HCT116 (cell line): ENCODE results near the gene TATDN2. TPM values are rescaled to one million over a fixed set of nuclear protein-coding genes. Genes with fewer than 3 reads are reported as not detected.

ENCODE experiments used
- ATAC-seq: fragments of 200-7000 bp; cut with Tn5 transposase; 2 replicates; pipeline ENCODE4 v1.9.1; 2020; ENCODE audit warnings: mild to moderate bottlenecking, moderate library complexity
- BruUV-seq: library from RNA; stranded (reverse); fragments of 400-500 nt; replicated peaks from 2 replicates; lab custom pipeline; 2021; lab: Mats Ljungman, UMichigan
- CTCF ChIA-PET: fragments of 300-600 bp; sonication (Branson Sonifier 250); formaldehyde crosslinking; loops from one replicate; lab custom pipeline; 2021; ENCODE audit warnings: antibody characterized with exemption; lab: Charles Lee
- POLR2A ChIA-PET: fragments of 300-600, 350-600 bp; sonication (Branson Sonifier 250); formaldehyde crosslinking; loops from one replicate; lab custom pipeline; 2021; ENCODE audit warnings: antibody characterized with exemption; lab: Charles Lee
- RAD21 ChIA-PET, 2 experiments: fragments of 300-600 bp; sonication (Branson Sonifier 250); formaldehyde crosslinking; loops; one replicate each; lab custom pipeline; 2023; ENCODE audit warnings: low total read pairs in 2 of 2; ENCODE audit not compliant: uncharacterized antibody in 2 of 2, unreplicated experiment in 2 of 2, low non-redundant PET in 1 of 2; lab: Charles Lee
- DNase-seq: peaks from one replicate; pipeline ENCODE4 v3.0.0-alpha.2; 2010; ENCODE audit warnings: low read depth, low spot score
- H2AFZ ChIP-seq: fragments of 200-600 bp; shearing (Covaris generic), sonication (generic); 2 replicates; pipeline ENCODE4 v1.6.1; 2017; ENCODE audit warnings: low read depth, mixed run types, mixed read lengths, antibody characterized with exemption, low read length; ENCODE audit not compliant: poor library complexity, severe bottlenecking
- H3K27ac ChIP-seq: 2 replicates; pipeline ENCODE4 v1.5.1; 2012; ENCODE audit warnings: low read depth, low read length
- H3K27me3 ChIP-seq: fragments of 200-600 bp; sonication (generic); 2 replicates; pipeline ENCODE4 v1.6.1; 2016; ENCODE audit warnings: mixed run types, low read length, mixed read lengths; ENCODE audit not compliant: insufficient read depth
- H3K36me3 ChIP-seq, 2 experiments: fragments of 200-500 bp in 1 of 2; fragments of 200-600 bp in 1 of 2; sonication (Bioruptor generic) in 1 of 2; sonication (generic) in 1 of 2; 2 replicates each; pipeline versions ENCODE4 v1.5.1 to v1.6.1; 2014 to 2016; ENCODE audit warnings: low read length in 2 of 2, inconsistent platforms in 1 of 2, mixed read lengths in 1 of 2, mixed run types in 1 of 2; ENCODE audit not compliant: insufficient read depth in 2 of 2, control insufficient read depth in 1 of 2
- H3K4me1 ChIP-seq, 2 experiments: fragments of 200-600 bp in 1 of 2; sonication (generic) in 1 of 2; 2 replicates each; pipeline versions ENCODE4 v1.5.1 to v1.6.1; 2012 to 2017; ENCODE audit warnings: low read length in 2 of 2, inconsistent platforms in 1 of 2, mild to moderate bottlenecking in 1 of 2, mixed read lengths in 1 of 2, mixed run types in 1 of 2, moderate library complexity in 1 of 2; ENCODE audit not compliant: insufficient read depth in 2 of 2, control insufficient read depth in 1 of 2
- H3K4me2 ChIP-seq: fragments of 200-600 bp; sonication (generic); 2 replicates; pipeline ENCODE4 v1.6.1; 2017; ENCODE audit warnings: mixed run types, low read length, mixed read lengths
- H3K4me3 ChIP-seq, 2 experiments: fragments of 200-600 bp in 1 of 2; sonication (generic) in 1 of 2; replicated peaks in 1 of 2; 2 replicates each; pipeline ENCODE4 v1.5.1; 2011 to 2016; ENCODE audit warnings: low read length in 2 of 2, control low read depth in 1 of 2, low read depth in 1 of 2, mild to moderate bottlenecking in 1 of 2, mixed read lengths in 1 of 2, mixed run types in 1 of 2
- H3K79me2 ChIP-seq: fragments of 200-600 bp; sonication (generic); 2 replicates; pipeline ENCODE4 v1.6.1; 2017; ENCODE audit warnings: mild to moderate bottlenecking, mixed run types, low read length, moderate library complexity, mixed read lengths; ENCODE audit not compliant: insufficient read depth
- H3K9ac ChIP-seq: fragments of 200-600 bp; sonication (generic); 2 replicates; pipeline ENCODE4 v1.6.1; 2016; ENCODE audit warnings: low read length, mixed read lengths
- H3K9me2 ChIP-seq: fragments of 200-600 bp; sonication (generic), shearing (Covaris generic); 2 replicates; pipeline ENCODE4 v1.6.1; 2017; ENCODE audit warnings: mixed run types, mild to moderate bottlenecking, moderate library complexity; ENCODE audit not compliant: insufficient read depth
- H3K9me3 ChIP-seq, 2 experiments: fragments of 200-500 bp in 1 of 2; fragments of 200-600 bp in 1 of 2; sonication (Bioruptor generic) in 1 of 2; sonication (generic) in 1 of 2; 2 replicates each; pipeline ENCODE4 v1.6.1; 2014 to 2017; ENCODE audit warnings: low read length in 2 of 2, mixed read lengths in 2 of 2, inconsistent platforms in 1 of 2, low read depth in 1 of 2, mild to moderate bottlenecking in 1 of 2, mixed run types in 1 of 2, moderate library complexity in 1 of 2; ENCODE audit not compliant: control insufficient read depth in 1 of 2, insufficient read depth in 1 of 2
- H4K20me1 ChIP-seq: fragments of 200-600 bp; sonication (generic), shearing (Covaris generic); 2 replicates; pipeline ENCODE4 v1.6.1; 2017; ENCODE audit warnings: mixed run types, mild to moderate bottlenecking, moderate library complexity; ENCODE audit not compliant: insufficient read depth
- CEBPB ChIP-seq: IDR thresholded peaks from 2 replicates; pipeline ENCODE4 v1.6.1; 2012; ENCODE audit warnings: low read depth
- EGR1 ChIP-seq: IDR thresholded peaks from 2 replicates; pipeline ENCODE4 v1.6.1; 2012; ENCODE audit warnings: low read depth
- EZH2 ChIP-seq: fragments of 200-600 bp; sonication (generic); IDR thresholded peaks from 2 replicates; pipeline ENCODE4 v1.6.1; 2017; ENCODE audit warnings: antibody characterized with exemption, mixed run types
- EZH2phosphoT487 ChIP-seq: fragments of 200-600 bp; IDR thresholded peaks from 2 replicates; pipeline ENCODE4 v1.6.1; 2018; ENCODE audit warnings: antibody characterized with exemption, borderline replicate concordance
- JUND ChIP-seq: IDR thresholded peaks from 2 replicates; pipeline ENCODE4 v1.6.1; 2012
- RAD21 ChIP-seq: IDR thresholded peaks from 2 replicates; pipeline ENCODE4 v1.6.1; 2012; ENCODE audit warnings: low read depth, mild to moderate bottlenecking
- ZFX ChIP-seq: fragments of 450-650 bp; IDR thresholded peaks from 2 replicates; pipeline ENCODE4 v1.6.1; 2017
- ZNF274 ChIP-seq: fragments of 200-500 bp; sonication (Bioruptor generic); IDR thresholded peaks from 2 replicates; pipeline ENCODE4 v1.6.1; 2014; ENCODE audit warnings: mild to moderate bottlenecking, low read depth, low read length, inconsistent platforms
- intact Hi-C: fragments of 100-400 bp; cut with micrococcal nuclease; formaldehyde crosslinking; loops from 2 replicates; pipeline ENCODE4 v1.10.0; 2022
- total RNA-seq: library from RNA; stranded (reverse); gene quantifications from one replicate; pipeline ENCODE4 v1.2.1, GENCODE V29; 2021; ENCODE audit not compliant: unreplicated experiment
- TF ChIP-seq, protein P1 (sequence below): IDR thresholded peaks from 2 replicates; pipeline ENCODE4 v1.6.1; 2012; ENCODE audit warnings: low read depth

TATDN2 gene
- total RNA-seq, 1 experiment from 2014 or later: 26.8 TPM

GRCh38 chr3:10315771-10316344 lies 67.6 kb downstream of the TATDN2 start (continued):
- TF ChIP-seq ZNF274 (no peak), ZFX (no peak), EGR1 (no peak), JUND (no peak), CEBPB (no peak), EZH2 (no peak)

DNA sequence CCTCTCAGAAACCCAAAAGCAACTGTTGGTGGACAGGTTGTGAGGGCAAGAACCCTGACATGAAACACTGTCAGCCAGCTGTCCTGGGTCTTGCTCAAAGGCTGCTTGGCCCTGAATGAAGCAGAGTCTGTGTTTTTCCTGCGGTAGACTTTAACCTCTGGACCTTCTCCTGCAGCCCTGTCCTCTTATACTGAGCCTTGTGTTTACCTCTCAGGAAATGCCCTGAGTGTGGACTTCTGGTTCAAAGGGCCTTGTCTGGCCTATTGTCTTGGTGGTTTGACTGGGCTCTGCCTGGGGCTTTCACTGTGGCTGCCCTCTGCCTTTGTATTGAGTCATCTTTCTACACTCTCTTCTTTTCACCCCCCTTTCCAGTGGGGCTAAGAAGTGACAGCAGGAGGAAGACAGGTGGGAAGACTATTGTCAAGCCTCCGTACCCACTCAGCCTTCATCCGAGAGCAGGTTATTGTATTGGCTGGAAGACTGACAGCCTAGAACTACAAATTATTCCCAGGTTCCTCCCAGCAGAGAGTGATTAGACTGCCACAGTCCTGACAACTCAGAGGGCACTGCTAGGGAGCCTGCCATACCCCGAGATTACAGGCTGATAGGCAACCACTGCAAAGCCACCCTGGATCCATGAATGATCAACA lies 69.2 kb downstream of the TATDN2 start:
- ChIA-PET POLR2A (no interaction called here), RAD21 (no interaction called here), CTCF (no interaction called here)
- peaks cover 42 to 57% of the 10 kb centered on the region in 2 experiments; a peak in 3 of 4 replicates for H3K36me3 ChIP-seq
- ATAC-seq (no peak), DNase-seq (no peak)
- H3K79me2 ChIP-seq: peaks cover 40% of the 10 kb centered on the region
- no peaks in the 10 kb centered on the region for H3K9me2 ChIP-seq
- peaks cover 0 to 19% of the 10 kb centered on the region in 2 experiments; a peak in 2 of 4 replicates for H3K4me1 ChIP-seq
- H3K27ac ChIP-seq: no peak overlapping the region
- H3K9ac ChIP-seq: no peak overlapping the region
- H3K9me3 ChIP-seq: no peaks in the 10 kb centered on the region
- no peak overlapping the region for H3K4me3 ChIP-seq
- intact Hi-C loops: no loop called here
- TF ChIP-seq JUND: no peak
- no peak for TF ChIP-seq EZH2
- no peak for TF ChIP-seq EZH2phosphoT487
- TF ChIP-seq ZNF274: no peak
- TF ChIP-seq CEBPB: no peak
- no peak for TF ChIP-seq RAD21
- TF ChIP-seq, protein P1, sequence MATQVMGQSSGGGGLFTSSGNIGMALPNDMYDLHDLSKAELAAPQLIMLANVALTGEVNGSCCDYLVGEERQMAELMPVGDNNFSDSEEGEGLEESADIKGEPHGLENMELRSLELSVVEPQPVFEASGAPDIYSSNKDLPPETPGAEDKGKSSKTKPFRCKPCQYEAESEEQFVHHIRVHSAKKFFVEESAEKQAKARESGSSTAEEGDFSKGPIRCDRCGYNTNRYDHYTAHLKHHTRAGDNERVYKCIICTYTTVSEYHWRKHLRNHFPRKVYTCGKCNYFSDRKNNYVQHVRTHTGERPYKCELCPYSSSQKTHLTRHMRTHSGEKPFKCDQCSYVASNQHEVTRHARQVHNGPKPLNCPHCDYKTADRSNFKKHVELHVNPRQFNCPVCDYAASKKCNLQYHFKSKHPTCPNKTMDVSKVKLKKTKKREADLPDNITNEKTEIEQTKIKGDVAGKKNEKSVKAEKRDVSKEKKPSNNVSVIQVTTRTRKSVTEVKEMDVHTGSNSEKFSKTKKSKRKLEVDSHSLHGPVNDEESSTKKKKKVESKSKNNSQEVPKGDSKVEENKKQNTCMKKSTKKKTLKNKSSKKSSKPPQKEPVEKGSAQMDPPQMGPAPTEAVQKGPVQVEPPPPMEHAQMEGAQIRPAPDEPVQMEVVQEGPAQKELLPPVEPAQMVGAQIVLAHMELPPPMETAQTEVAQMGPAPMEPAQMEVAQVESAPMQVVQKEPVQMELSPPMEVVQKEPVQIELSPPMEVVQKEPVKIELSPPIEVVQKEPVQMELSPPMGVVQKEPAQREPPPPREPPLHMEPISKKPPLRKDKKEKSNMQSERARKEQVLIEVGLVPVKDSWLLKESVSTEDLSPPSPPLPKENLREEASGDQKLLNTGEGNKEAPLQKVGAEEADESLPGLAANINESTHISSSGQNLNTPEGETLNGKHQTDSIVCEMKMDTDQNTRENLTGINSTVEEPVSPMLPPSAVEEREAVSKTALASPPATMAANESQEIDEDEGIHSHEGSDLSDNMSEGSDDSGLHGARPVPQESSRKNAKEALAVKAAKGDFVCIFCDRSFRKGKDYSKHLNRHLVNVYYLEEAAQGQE: no peak
- BruUV-seq: no TSS peak
- H3K27me3 ChIP-seq: no peaks in the 10 kb centered on the region
- H3K4me2 ChIP-seq: no peak overlapping the region
- H4K20me1 ChIP-seq: 0 out of 2 replicates have a peak, but pooled peaks cover 4% of the 10 kb centered on the region
- no peak overlapping the region for H2AFZ ChIP-seq
